NCI-H2107 treated with DMSO at 0.1 percent for 48 hours (cell line): ENCODE measurements around the gene CDK2.
"Not testable (repeated sequence)": the region's sequence is repeated elsewhere in the genome, so short reads cannot be mapped to it uniquely, and the experiment has no call there.

Experiments
- DNase-seq: peaks from one replicate; lab custom pipeline; 2025; ENCODE audit not compliant: unreplicated experiment; lab: John Stamatoyannopoulos, UW

The CDK2 gene

DNA sequence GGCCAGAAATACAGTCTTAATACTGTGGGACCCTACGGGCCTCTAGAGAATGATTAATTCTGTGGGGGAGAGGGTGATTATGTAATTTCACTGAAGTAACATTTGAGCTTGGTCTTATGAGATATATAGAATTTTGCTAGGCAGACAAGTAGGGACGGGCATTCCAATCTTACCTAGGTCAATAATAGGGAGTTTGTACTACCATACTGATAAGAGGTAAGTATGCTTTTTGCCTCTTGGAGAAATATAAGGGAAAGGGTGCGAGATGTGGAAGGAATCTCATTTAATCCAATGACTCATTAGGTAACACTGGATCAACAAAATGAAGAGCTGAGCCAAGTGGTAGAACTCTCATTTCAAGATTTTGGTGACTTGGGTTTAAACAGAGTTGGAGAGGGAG lies 12.4 kb downstream of the CDK2 start:
- no peak for DNase-seq

DNA sequence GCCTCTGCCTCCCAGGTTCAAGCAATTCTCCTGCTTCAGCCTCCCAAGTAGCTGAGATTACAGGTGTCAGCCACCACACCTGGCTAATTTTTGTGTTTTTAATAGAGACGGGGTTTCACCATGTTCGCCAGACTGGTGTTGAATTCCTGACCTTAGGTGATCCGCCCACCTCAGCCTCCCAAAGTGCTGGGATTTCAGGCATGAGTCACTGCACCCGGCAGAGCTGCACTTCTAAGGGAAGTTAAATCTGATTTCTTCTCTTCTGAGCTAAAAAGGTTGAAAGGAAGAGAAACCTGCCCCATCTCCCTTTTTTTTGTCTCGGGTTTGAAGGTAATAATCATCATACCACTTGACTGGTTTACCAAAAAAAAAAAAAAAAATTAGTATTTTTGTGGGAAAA lies 15.3 kb downstream of the CDK2 start:
- not testable (repeated sequence) for DNase-seq

DNA sequence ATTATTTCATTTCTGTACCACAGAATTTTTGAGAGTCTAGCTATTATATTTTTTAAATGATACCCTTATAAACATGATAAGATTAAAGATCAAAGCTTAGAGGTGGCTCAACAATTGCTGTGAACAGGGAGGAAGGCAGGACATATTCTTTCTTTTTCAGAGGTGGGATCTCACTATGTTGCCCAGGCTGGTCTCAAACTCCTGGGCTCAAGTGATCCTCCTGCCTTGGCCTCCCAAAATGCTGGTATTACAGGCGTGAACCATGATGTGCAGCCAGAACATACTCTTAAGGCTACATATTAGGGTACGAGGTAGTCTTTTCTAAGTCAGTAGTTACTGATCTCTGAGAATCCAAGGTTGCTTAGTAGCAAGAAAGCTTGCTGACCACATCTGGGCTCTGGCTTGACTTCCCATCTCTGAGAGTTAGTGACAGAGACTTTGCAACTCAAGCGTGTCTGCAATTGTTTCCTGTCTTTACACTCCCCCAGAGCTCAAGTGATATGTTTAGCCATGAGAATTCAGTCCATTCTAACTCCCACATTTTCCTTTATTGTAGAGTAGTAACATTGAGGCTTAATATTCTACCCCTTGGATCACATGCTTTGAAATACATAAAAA lies 15.8 kb downstream of the CDK2 start:
- no peak for DNase-seq

DNA sequence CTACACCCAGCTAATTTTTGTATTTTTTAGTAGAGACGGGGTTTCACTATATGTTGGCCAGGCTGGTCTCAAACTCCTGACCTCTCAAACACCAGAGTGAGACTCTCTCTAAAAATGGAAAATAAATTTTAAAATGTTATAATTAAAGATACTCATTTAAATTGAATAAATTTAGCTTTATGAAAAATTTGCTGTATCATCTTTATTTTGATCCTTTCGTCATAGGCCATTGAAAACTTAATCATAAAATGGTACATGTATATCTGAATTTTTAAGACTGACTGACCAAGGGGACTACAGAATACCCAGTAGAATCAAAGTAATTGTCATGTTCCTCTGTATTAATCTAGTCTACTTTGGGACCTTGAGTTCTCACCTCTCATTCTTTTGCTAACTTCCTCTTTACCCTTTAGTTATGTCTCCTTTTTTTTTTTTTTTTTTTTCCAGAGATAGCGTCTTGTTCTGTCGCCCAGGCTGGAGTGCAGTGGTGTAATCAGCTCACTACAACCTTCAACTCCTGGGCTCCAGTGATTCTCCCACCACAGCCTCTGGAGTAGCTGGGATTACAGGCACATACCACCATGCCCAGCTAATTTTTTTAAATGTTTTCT lies 16.7 kb downstream of the CDK2 start:
- no peak for DNase-seq

DNA sequence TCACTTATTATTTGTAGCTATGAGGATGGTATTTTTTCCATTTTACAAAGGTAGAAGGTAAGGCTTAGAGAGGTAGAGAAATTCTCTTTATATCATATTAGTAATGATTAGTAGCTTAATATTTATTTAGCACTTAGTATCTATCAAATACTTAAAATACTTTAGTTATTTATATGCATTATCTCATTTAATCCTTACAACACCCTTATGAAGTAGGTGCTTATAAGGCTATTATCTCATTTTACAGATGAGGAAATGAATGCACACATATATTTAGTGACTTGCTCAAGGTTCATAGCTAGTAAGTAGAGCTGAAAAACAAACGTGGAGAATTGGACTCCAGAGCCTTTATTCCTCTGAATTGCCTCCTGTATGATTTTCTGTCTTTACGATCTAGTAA lies 18.2 kb downstream of the CDK2 start:
- DNase-seq, result no peak

DNA sequence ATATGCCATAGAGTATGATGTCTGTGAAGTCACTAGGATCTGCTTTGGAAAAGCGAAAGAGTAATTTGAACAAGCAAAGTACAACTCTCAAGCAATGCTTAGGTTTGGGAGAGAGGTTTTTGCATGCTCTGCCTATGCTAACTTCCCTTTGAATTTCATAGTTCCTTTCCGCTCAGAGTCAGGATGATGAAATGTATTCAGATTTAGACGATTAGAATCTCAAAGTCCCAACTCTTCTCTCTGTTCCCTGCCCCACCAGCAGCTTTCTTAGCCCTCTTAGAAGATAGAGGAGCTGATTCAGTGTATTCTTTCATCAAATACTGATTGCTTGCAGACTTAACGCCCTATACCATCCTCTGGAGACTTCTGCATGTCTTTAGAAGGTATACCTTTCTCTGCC lies 18.7 kb downstream of the CDK2 start:
- DNase-seq, result no peak

DNA sequence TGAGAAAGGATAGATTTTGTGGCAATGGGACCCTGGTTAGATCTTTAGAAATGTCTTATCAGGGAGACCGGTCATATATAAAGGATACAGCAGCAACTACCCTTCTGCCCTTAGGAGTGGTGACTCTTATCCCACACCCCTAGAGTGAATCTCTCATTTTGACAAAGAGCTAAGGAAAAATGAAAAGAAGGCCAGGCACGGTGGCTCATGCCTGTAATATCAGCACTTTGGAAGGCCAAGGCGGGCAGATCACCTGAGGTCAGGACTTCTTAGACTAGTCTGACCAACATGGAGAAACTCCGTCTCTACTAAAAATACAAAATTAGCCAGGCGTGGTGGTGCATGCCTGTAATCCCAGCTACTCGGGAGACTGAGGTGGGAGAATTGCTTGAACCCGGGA lies 19.3 kb downstream of the CDK2 start:
- not testable (repeated sequence) for DNase-seq

DNA sequence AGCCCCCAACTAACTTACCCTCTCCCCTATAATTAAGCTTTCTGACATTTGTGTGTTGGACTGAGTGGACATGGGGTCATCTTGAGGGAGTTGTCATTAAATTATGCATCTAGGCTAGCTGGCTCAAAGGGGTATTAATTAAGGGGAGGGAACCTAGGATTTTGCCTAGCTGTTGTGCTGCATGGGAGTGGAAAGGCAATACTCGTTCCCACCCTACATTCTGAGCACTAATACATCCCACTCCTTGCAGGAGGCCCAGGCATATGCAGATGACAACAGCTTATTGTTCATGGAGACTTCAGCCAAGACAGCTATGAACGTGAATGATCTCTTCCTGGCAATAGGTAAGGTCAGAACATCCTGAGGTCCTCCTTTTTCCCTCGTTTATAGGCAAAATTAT lies 24.5 kb downstream of the CDK2 start:
- no peak for DNase-seq

DNA sequence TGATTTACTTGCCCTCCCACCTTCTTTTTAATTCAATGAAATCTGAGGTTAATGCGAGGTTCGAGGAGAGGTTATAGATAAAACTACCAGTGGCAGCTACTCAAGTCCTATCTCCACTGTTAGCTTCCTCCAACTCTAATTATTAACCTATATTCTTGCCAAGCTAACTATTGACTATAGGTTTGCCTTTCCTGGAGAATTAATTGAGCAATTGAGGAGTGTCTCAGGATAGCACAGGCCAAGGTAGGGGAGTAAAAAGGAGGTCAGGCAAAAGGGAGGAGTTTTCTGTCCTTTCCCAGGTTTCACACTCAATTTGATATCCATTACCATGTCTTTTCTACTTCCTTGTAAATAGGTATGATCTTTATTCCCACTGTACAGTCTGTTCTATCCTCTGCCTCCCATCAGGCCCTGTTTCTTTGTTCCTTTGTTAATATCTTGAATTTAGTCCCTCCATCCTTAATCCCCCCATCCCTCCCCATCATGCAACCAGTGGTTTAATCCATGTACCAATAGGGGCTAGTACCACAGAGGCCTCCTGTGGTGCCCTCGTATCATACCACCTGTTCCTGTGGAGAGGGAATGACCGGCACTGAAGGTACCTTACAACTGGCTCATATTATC lies 26.7 kb downstream of the CDK2 start:
- DNase-seq, result no peak

DNA sequence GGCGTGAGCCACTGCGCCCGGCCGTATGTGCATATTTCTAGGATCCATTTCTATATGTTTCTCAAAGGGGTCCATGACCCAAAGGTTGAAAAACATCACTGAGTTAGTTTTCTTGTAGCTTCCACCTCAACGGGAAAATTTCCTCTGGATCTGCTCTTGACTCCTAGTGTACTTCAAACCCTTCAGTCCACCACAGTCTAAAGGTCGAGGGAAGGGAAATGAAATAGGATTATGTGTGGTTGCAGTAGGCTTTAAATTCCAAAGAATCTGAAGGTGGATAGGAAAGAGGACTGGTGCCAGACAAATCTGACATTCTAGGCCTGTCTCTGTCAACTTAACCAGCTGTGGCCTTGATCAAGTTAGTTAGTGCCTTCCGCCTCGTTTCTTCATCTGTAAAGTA lies 28.7 kb downstream of the CDK2 start:
- no peak for DNase-seq

DNA sequence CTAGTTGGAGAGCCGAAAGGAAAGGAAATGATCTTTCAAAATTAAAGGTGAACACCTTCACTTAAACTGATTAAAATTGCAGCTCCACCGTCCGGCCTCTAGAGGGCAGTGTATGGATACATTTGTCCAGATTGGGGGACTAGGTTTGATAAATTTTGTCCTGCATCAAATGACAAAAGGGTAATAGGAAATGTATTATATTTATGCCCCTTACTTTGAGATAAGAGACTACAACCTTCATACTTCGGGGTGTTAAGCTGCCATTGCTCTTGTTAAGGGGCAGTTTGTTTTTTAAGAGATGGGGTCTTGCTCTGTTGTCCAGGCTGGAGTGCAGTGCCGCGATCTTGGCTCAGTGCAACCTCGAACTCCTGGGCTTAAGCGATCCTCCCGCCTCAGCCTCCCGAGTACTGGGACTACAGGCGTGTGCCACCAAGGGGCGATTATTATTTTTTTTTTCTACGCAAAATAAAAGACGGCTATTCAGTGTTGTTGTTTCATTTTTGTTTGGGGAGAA lies 29.6 kb downstream of the CDK2 start:
- peak; percentile 91 for DNase-seq

DNA sequence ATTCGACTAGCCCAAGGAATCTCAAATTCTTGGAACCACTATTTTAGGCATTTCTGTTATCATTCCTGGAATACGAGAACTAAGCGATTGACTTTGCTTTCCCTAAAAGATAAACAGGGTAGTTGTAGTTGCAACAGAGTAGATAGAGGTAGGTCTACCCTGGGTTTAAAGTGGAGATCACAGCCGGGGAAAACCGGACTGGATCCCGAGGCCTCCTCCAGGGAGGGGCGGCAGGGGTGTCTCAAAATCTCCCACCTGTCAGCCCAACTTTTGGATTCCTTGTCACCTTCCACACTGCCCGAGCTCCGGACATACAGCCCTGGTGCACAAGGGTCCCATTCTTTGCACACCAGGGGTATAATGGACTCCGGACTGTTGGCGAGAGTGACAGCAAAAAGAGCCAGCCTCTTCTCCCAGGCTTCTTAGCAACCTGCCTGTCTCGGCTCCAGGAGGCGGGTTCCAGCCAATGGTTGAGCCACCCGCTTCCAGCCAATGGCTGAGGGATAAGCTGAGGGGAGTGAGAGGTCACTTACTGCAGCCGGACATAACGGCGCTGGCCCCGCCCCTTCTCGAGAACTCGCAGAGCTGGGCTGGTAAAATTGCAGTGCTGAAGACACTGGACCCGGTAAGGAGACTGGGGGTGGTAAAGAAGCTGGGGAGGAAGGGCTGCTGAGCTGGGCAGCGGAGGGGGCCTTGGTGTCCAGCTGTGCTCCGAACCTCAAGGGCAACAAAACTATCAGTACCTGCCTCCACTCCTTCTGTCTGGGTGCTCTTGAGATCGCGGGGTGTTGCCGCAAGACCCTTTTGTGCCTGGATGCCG lies 30.3 kb downstream of the CDK2 start, which contains the start of gene SUOX:
TSS of gene SUOX (plus strand) at position 562 of the 820 bp plus-strand sequence. CDS start 4,946 bp downstream, outside the sequence.
- DNase-seq, result peak; percentile 88

DNA sequence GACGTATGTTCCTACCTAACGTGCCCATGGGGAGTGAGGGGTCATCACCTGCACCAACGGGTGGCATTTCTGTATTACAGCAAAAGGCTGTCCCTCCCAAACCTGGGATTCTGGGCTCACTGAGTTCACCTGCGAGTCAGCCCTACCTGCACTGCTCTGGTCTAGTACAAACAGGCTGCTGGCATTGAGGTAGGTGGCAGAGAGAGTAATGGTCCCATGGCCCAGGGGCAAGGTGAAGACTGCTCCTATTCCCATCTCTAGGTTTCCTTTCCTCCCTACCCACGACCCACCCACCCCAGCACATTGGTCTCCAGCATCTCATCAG lies 30.9 kb downstream of the CDK2 start:
- DNase-seq, result no peak

DNA sequence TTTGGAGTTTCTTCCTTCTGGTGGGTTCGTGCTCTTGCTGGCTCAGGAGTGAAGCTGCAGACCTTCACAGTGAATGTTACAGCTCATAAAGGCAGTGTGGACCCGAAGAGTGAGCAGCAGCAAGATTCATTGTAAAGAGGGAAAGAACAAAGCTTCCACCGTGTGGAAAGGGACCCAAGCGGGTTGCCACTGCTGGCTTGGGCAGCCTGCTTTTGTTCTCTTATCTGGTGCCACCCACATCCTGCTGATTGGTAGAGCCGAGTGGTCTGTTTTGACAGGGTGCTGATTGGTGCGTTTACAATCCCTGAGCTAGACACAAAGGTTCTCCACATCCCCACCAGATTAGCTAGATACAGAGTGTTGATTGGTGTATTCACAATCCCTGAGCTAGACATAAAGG lies 32.9 kb downstream of the CDK2 start:
- DNase-seq, result not testable (repeated sequence)

DNA sequence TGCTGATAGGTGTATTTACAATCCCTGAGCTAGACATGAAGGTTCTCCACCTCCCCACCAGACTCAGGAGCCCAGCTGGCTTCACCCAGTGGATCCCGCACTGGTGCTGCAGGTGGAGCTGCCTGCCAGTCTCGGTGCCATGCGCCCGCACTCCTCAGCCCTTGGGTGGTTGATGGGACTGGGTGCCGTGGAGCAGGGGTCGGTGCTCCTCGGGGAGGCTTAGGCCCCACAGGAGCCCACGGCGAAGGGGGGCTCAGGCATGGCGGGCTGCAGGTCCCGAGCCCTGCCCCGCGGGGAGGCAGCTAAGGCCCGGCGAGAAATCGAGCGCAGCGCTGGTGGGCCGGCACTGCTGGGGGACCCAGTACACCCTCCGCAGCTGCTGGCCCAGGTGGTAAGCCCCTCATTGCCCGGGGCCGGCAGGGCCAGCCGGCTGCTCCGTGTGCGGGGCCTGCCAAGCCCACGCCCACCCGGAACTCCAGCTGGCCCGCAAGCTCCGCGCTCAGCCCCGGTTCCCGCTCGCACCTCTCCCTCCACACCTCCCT lies 33.4 kb downstream of the CDK2 start:
- not testable (repeated sequence) for DNase-seq

DNA sequence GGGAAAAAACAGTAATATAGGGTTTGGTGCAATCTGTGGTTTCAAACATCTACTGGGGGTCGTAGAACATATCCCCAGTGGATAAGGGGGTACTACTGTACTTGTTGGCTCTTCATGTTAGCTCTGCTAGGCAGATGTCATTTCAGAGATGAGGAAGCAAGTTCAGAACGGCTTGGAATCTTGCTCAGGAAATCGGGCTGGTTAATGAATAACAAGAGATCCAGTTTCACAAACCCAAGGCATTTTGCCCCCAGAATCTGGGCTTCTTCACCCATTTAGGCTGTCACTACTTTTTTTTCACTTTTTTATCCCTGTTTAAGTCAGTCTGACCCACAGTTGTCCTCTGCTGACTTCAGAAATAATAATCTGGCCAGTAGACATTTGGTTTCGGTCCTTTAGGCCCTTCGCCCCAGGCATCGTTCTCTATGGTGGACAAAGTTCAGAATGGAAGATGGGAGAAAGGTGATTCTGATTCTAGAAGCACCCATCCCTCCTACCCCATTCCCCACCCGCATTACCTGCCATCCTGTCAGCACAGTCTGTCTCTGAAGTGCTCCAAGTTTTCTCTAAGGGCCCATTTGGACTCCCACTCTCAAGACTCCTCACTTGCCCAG lies 35.0 kb downstream of the CDK2 start:
- no peak for DNase-seq

DNA sequence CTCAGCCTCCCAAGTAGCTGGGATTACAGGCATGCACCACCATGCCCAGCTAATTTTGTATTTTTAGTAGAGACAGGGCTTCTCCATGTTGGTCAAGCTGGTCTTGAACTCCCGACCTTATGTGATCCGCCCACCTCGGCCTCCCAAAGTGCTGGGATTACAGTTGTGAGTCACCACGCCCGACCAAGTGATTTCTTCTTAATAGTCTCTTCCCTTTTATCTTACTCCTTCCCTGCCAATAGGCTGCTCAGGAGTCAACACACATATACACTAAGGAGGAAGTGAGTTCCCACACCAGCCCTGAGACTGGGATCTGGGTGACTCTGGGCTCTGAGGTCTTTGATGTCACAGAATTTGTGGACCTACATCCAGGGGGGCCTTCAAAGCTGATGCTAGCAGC lies 36.7 kb downstream of the CDK2 start:
- DNase-seq, result not testable (repeated sequence)

DNA sequence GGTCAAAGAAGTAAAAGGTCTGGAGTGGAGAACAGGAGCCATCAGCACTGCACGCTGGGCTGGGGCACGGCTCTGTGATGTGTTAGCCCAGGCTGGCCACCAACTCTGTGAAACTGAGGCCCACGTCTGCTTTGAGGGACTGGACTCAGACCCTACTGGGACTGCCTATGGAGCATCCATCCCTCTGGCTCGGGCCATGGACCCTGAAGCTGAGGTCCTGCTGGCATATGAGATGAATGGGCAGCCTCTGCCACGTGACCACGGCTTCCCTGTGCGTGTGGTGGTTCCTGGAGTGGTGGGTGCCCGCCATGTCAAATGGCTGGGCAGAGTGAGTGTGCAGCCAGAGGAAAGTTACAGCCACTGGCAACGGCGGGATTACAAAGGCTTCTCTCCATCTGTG lies 37.6 kb downstream of the CDK2 start:
- no peak for DNase-seq

DNA sequence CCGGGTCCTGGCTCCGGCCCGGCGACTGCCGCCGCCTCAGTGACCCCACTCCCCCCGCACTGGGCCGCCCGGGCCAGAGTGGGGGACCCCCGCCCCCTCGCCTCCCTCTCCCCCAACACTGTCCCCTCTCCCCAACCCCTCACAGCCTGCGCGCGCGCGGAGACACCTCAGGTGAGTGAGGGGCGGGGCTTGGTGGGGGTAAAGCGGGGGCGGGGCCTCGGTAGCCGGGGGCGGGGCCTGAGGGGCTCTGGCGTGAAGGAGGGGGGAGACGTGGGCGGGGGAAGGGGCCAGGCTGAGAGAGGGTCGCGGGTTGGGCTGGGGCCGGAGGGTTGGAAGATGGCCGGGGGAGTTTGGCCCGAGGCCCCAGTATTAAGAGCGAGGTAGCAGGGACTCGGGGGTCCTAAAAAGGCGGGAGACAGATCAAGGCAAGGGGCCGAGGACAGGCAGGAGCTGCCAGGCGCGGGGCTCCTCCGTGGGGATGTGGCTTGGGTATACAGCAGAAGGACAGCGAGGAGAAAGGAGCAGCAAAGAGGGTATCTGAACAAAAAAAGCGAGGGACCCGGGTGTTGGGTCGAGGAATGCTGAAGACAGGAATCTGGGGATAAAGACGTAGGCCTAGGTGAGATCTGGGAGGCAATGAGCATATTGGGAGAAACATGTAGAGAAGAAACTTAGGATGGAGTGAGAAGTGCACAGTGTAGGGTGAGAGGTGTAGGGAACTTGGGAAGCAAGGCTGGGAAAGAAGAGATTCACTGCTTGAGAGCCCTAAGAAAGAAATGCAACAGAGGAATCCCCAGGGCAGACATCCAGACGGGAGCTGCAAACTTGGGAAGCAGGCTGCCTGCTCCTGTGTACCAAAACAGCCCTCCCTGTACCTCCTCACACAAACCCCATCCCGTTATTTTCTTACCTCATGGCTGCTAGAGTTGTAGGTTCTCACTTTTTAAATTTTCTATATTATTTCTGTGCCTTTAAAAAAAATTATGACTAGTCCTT lies 41.2 kb downstream of the CDK2 start:
- DNase-seq, result peak; percentile 39

DNA sequence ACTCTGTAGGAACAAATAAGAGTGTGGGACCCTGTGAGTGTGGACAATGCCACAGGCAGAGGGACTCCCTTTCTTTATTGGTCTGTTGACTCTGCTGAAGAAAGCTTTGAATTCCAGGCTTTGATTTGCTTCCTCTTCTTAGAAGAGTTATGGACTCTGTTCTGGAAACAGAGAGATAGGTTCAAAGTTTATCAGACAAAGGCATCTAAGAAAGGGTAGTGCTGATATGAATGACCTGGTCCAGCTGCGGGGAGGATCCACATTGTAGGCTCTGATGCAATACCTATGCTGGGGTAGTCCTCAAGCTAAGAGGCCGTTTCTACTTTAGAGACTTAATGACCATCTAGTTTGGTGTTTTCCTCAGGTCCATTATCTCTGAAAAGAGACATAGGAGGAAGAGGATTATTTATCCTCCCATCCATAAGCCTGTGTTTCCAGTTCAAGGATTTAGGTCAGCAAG lies 43.5 kb downstream of the CDK2 start:
- DNase-seq, result no peak
